Neutrophil (primary cell): ENCODE measurements around the gene NRM.
A peak's percentile ranks its signal among the peaks of the same experiment; 100 is the strongest.

Experiments
- H3K27ac ChIP-seq: fragments of 200-600 bp; sonication (generic); 2 replicates; pipeline ENCODE4 v1.5.1; 2016; ENCODE audit warnings: mild to moderate bottlenecking, moderate library complexity
- H3K27me3 ChIP-seq: fragments of 200-600 bp; sonication (generic); 2 replicates; pipeline ENCODE4 v1.6.0; 2016; ENCODE audit warnings: mild to moderate bottlenecking
- H3K36me3 ChIP-seq: fragments of 200-600 bp; sonication (generic); 2 replicates; pipeline ENCODE4 v1.5.1; 2017
- H3K4me1 ChIP-seq, 2 experiments: fragments of 200-600 bp in 1 of 2; sonication (generic) in 1 of 2; 1 replicate in 1 of 2; 2 replicates in 1 of 2; pipeline versions ENCODE4 v1.5.1 to v1.6.1; 2013 to 2016; ENCODE audit warnings: low read depth in 1 of 2, low read length in 1 of 2, mild to moderate bottlenecking in 1 of 2, moderate library complexity in 1 of 2; ENCODE audit not compliant: control insufficient read depth in 1 of 2, insufficient read depth in 1 of 2
- H3K4me3 ChIP-seq, 2 experiments: fragments of 200-600 bp in 1 of 2; sonication (generic) in 1 of 2; 1 replicate in 1 of 2; 2 replicates in 1 of 2; pipeline ENCODE4 v1.5.1; 2013 to 2016; ENCODE audit warnings: low read depth in 1 of 2, low read length in 1 of 2, mild to moderate bottlenecking in 1 of 2, moderate library complexity in 1 of 2
- H3K9me3 ChIP-seq: fragments of 200-600 bp; sonication (generic); 2 replicates; pipeline ENCODE4 v1.5.1; 2016
- TF ChIP-seq, protein P1 (sequence below): fragments of 200-600 bp; sonication (generic); IDR thresholded peaks from 2 replicates; pipeline ENCODE4 v1.5.1; 2016; ENCODE audit warnings: antibody characterized with exemption

NRM gene

DNA sequence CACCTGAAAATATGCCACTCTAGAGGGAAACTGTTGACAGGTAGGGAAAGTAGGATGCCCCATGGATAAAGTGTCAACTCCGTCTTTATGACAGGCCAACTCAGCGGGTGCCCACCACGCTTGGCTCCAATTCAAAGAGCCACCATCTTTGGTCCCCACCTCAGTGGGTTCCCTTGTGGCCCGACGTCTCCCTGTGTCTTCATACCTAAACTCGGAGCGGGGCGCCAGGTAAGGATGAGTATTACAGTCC, 26.0 kb upstream of the NRM start:
- peaks cover 44% of the 10 kb centered on the region in 2 experiments for H3K4me1 ChIP-seq
- no peaks in the 10 kb centered on the region for H3K9me3 ChIP-seq
- peak overlapping the region; percentile 97 for H3K27ac ChIP-seq
- H3K27me3 ChIP-seq, result no peaks in the 10 kb centered on the region
- H3K4me3 ChIP-seq, result peak overlapping the region; percentile 69 to 73
- TF ChIP-seq, protein P1, sequence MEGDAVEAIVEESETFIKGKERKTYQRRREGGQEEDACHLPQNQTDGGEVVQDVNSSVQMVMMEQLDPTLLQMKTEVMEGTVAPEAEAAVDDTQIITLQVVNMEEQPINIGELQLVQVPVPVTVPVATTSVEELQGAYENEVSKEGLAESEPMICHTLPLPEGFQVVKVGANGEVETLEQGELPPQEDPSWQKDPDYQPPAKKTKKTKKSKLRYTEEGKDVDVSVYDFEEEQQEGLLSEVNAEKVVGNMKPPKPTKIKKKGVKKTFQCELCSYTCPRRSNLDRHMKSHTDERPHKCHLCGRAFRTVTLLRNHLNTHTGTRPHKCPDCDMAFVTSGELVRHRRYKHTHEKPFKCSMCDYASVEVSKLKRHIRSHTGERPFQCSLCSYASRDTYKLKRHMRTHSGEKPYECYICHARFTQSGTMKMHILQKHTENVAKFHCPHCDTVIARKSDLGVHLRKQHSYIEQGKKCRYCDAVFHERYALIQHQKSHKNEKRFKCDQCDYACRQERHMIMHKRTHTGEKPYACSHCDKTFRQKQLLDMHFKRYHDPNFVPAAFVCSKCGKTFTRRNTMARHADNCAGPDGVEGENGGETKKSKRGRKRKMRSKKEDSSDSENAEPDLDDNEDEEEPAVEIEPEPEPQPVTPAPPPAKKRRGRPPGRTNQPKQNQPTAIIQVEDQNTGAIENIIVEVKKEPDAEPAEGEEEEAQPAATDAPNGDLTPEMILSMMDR, result no peak
- H3K36me3 ChIP-seq, result no peaks in the 10 kb centered on the region

DNA sequence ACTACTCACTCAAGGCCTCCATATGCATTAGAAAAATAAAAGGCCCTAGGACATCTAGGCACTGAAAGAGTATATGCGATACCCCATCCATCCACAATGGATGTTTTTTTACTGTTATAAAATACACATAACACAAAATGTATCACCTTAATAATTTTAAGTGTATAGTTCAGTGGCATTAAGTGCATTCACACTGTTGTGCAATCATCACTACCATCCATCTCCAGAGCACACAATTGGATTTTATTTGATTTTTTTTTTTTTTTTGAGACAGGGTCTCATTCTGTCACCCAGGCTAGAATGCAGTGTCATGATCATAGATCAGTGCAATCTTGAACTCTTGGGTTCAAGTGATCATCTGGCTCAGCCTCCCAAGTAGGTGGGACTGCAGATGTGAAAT, 23.5 kb upstream of the NRM start:
- H3K27ac ChIP-seq, result no peak overlapping the region
- H3K4me1 ChIP-seq, result peaks cover 26 to 27% of the 10 kb centered on the region in 2 experiments
- TF ChIP-seq, protein P1, result no peak
- no peak overlapping the region for H3K4me3 ChIP-seq
- no peaks in the 10 kb centered on the region for H3K9me3 ChIP-seq
- no peaks in the 10 kb centered on the region for H3K27me3 ChIP-seq
- no peaks in the 10 kb centered on the region for H3K36me3 ChIP-seq

DNA sequence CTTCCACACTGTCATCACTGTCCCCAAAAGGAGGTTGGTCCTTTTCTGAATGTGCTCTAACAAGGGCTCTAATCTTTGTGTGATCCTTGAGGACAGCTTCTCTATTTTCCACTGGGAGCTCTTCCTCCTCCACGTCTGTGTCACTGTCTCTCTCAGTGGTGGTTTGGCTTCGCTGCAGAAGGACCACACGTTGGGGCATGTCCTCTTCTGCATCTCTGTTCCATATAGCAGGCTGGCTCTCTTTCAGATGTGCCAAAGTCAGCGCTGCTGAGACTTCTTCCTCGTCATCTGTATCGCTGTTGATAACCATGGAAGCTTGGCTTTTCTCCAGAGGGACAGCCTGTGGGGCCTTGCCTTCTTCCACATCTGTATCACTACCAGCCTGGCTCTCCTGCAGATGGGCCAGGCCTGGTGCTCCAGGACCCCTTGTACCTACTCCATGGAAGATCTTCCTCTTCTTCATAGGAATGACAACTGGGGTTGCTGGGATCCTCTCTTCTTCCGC, 21.7 kb upstream of the NRM start:
- Histone ChIP-seq H3K27ac (no peak overlapping the region), H3K9me3 (no peaks in the 10 kb centered on the region), H3K4me1 (peaks cover 8 to 9% of the 10 kb centered on the region in 2 experiments), H3K4me3 (no peak overlapping the region), H3K36me3 (no peaks in the 10 kb centered on the region), H3K27me3 (no peaks in the 10 kb centered on the region)
- TF ChIP-seq, protein P1, result no peak

GRCh38 chr6:30711758-30712380, 21.1 kb upstream of the NRM start:
- TF ChIP-seq, protein P1, result no peak
- no peaks in the 10 kb centered on the region for H3K36me3 ChIP-seq
- no peak overlapping the region for H3K27ac ChIP-seq

GRCh38 chr6:30709101-30709868, 18.5 kb upstream of the NRM start:
- Histone ChIP-seq H3K4me3 (no peak overlapping the region), H3K9me3 (no peaks in the 10 kb centered on the region), H3K36me3 (no peaks in the 10 kb centered on the region), H3K27ac (no peak overlapping the region), H3K4me1 (peaks cover 4 to 5% of the 10 kb centered on the region in 2 experiments), H3K27me3 (no peaks in the 10 kb centered on the region)
- TF ChIP-seq, protein P1, result no peak

More at GRCh38 chr6:30711758-30712380, 21.1 kb upstream of the NRM start:
- Histone ChIP-seq H3K9me3 (no peaks in the 10 kb centered on the region), H3K27me3 (no peaks in the 10 kb centered on the region), H3K4me1 (peaks cover 7 to 8% of the 10 kb centered on the region in 2 experiments), H3K4me3 (no peak overlapping the region)
